NCI-H146 treated with DMSO at 0.1 percent for 48 hours (cell line): ENCODE results near the gene ARF1.
A peak's percentile ranks its signal among the peaks of the same experiment; 100 is the strongest.

Experiments
- DNase-seq: peaks from one replicate; lab custom pipeline; 2025; ENCODE audit not compliant: unreplicated experiment; lab: John Stamatoyannopoulos, UW

ARF1 gene

DNA sequence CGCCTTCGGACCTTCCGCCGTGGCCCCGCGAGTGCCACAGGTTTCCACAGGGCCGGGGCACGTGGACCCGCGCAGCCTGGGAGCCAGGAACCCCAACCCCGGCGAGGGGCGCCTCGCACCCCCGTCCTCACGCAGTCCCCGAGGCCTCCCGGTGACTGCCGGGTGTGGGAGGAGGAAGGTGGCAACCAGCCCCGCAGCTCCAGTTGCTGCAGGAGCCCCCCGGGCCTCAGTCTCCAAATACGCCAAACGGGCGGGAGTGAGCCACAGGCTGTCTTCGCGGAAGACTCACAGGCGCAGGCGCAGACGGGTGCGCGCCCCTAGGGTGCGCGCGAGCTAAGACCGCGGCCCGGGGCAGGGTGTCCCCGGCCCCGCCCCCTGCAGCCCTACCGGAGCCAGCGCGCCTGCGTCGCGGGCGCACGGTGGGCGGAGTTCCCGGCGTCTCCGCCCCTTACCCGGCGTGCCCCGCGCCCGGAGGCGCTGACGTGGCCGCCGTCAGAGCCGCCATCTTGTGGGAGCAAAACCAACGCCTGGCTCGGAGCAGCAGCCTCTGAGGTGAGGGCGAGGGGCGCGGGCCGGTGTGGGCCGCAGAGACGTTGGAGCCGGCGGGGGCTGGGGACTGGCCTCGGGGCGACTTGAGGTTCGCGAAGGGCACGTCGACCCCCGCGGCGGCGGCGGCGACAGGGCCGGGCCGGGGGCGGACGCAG lies at the start of gene ARF1:
ARF1 (plus strand) TSS at position 495 of the 704 bp plus-strand sequence. CDS start 14,407 bp downstream, outside the sequence.
- DNase-seq = peak; percentile 65

- no peak for DNase-seq
Observed at GRCh38 chr1:228033376-228033775, 49.1 kb upstream of the ARF1 start.

DNA sequence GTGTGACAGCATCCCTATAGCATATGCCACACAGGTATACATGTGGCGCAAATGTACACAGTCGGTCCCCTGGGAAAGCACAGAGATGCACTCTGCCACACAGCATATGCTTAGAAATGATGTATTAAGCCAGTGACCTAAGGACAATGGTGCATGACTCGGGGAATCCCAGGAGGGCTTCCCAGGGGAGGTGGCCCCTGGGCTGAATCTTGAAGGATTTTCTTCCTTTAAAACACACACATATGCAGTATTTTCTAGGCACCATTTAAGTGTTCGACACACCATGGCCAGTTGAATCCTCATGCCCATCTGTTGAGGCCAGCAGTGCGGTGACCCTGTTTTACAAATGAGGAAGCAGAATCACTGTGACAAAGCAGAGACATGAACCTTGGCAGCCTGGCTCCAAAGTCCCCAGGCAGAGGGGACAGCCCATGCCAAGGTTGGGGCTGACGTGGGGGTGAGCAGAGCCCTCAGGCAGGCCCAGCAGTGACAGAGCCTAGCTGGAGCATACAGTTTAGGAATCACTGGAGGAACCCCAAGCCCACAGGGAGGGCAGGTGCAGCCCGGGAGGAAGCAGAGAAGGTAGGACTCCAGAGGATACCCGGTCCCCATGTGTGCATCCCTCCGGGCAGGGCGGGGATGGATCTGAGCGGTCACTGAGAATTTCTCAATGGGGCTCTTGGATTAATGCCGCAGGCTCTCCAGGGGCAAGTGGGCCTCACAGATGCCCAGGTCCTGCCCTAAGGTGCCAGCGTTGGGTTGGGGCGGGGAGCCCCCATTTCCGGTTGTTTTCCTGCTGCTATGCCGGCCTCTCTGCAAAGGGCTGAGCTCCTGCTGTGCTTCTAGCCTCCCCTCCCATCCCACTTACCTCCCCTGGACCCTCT lies 47.3 kb upstream of the ARF1 start:
- no peak for DNase-seq

DNA sequence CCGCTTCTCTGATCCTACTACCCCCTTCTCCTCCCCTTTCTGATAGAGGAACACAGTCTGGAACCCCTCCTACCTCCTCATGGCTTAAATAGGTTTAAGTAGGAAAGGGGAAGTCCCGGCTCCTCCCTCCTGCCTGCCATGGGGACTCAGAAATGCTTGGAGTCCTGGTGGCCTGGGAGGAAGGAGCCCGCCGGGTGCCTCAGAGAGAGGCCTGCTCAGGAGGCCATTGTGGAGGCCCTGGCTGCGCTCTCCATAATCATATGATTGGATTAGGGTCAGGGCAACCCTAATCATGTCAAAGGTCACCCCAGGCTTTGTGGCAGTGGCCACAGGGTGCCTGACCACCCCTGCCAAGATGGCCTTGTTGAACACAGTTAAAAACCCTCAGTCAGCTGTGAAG lies 46.7 kb upstream of the ARF1 start:
- no peak for DNase-seq

- DNase-seq = no peak
Observed at GRCh38 chr1:228036701-228037231, 45.7 kb upstream of the ARF1 start.

DNA sequence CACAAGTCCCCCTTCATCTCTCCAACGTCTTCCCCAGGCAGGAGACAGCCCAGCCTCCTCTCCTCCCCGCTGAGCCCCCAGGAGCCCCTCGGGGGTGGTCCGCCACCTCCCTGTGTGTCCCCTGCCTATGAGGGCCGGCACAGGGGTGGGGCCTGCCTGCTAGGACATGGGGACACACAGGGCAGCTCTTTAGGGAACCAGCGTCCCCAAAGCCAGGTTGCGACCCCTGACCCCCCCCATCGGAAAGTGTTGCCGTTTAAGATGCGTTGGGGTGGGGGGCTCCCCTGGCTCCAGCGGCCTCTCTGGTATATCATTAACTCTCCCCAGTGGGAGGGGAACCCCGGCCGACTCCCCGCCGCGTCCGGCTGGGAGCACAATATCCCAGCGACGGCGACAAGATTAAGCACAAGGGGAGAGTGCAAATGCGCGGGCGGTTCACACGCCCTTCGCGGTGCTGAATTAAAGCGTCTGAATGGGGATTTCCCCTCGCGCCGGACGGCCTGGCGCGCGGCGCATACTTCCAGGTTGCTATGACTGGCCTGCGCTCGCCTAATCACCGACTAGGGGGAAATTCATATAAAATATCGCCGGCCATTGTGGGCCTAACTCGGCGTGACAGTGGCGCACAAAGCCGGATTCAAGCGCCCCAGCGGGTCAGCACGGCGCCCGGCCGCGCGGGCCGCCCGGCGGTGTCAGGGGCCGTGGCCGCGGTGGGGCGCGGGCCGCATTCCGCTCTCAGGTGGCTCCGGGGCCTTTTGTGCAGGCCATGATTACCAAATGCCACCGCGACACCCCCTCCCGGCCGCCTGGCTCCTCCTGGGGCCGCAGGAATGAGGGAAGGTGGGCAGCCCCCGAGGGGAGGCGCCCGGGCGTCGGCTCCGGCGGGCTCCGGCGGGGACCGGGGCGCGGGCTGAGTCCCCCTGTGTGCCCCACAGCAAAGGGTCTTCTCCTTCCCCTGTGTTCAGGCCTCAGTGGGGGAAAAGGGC lies 44.8 kb upstream of the ARF1 start:
- DNase-seq = no peak

DNA sequence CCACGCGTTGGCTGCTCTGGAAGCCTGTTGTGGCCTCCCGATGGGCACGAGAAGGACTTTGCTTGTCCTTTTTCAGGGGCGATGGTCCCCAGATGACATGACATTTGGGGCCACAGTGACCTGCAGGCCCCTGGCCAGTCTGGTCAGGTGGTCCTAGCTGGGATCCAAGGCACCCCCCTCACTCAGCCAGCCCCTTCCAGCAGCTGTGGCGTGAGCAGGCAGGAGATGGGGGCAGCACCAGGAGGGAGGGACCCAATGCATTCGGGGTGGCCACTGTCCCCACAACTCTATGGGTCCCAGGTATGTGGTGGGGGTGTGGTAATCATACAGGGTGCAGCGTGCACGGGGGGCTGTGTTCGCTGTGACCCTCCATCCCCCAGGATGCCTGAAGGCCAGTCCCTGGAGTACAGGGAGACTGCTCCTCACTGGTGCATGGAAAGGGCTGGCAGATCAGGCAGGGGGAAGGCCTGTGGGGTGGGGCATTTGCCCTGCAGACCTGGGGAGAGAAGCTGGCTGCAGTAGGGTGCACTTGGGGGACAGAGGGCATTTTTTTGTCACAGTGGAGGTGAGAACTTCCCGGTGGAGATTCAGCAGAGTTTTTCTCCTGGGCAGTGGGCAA lies 44.0 kb upstream of the ARF1 start:
- no peak for DNase-seq

GRCh38 chr1:228039006-228039903 lies 43.3 kb upstream of the ARF1 start:
- no peak for DNase-seq

- DNase-seq = no peak
Observed at GRCh38 chr1:228039986-228040385, 42.5 kb upstream of the ARF1 start.

DNA sequence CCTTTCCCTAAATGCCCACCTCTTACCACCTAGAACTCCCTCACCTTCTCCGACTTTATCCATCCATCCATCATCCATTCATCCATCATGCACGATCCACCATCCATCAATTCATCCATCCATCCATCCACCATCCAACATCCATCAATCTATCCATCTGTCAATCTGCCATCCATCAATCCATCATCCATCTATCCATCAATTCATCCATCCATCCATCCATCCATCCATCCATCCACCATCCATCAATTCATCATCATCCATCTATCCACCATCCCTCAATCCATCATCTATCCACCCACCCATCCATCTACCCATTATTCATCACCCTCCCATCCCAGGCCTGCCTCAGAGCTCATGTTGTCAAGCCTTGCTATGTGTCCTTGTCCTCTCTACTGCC lies 41.2 kb upstream of the ARF1 start:
- DNase-seq = no peak

DNA sequence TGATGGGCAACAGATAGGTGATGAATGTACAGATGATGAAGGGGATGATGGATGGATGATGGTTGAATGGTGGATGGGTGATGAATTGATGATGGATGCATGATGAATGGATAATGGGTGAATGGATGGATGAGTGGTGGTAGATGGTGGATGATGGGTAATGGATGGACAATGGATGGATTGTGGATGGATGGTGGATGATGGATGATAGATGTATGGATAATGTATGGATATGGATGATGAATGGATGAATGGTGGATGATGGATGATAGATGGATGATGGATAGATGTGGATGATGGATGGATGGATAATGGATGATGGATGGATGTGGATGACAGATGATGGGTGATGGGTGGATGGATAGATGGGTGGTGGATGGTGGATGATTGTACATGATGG lies 40.0 kb upstream of the ARF1 start:
- DNase-seq = no peak

GRCh38 chr1:228043281-228043848 lies 39.1 kb upstream of the ARF1 start:
- no peak for DNase-seq

- DNase-seq = no peak
Observed at GRCh38 chr1:228044961-228045360, 37.5 kb upstream of the ARF1 start.

DNA sequence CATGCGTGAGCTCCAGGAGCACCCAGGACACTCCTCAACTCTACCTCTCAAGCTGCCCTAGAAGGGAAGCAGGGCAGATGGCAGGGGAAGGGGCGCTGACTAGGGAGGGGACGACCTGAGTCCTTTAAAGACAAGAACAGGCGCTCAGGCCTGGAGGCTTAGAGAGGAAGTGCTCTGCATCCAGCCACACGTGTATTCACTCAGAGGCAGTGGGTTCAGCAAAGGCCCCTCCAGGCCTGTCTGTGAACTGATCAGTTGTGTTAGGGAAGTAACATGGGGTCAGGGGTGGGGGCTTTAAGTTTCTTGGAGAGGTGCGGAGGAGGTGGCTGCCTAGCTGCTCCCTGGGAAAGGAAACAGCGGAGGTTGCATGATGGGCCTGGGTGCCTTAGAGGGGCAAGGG lies 37.1 kb upstream of the ARF1 start:
- no peak for DNase-seq

DNA sequence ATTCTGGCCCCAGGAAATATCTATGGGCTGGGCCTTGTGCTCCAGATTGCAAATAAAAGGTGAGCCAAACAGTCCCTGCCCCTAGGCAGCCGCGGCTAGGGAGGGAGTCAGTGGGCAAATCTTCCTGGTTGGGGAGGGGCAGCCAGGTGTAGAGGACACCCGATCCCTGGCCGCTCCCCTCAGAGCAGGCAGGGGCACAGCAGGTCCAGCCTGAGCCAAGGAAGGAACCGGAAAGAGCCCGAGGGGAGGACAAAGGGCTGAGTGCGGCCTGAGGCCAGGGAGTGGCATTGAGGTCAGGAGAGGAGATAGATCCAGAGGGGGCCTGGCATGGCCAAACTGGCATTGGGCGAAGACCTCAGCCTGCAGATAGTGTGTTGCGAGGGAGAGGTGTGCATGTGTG lies 36.6 kb upstream of the ARF1 start:
- DNase-seq = peak; percentile 21

DNA sequence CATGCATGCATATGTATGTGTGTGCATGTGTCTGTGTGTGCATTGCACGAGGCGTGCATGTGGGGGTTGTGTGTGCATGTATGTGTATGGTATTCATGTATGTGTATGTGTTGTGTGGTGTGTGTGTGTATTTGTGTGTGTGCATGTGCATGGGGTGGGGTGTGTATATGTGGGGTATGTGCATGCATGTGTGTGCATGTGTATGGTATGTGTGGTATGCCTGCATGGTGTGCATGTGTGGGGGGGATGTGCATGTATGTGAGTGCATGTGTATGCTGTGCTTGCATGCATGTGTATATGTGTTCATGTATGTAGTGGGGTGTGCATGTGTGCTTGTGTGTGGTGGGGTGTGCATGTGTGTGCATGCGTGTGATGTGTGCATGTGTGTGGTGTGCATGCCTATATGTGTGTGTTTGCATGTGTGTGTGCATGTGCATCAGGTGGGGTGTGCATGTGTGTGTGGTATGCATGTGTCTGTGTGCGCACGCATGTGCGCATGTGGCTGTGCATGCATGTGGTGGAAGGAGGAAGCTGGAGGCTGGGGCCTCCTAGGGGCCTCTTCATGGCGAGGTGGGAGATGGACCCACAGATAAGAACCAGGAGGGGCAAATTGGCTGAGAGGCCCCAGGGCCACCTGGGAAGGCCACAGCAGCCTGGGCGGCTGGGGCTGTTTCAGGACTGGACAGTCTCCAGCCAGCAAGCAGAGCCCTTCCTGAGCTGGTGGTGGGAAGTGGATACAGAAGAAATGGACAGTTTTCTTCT lies 35.9 kb upstream of the ARF1 start:
- no peak for DNase-seq

- DNase-seq = no peak
Observed at GRCh38 chr1:228047183-228047466, 35.4 kb upstream of the ARF1 start.

- DNase-seq = no peak
Observed at GRCh38 chr1:228048120-228048519, 34.4 kb upstream of the ARF1 start.
